Measurements from ENCODE around the gene R3HDM4.
"Not testable (repeated sequence)": the region's sequence is repeated elsewhere in the genome, so short reads cannot be mapped to it uniquely, and the experiment has no call there.

The R3HDM4 gene

DNA sequence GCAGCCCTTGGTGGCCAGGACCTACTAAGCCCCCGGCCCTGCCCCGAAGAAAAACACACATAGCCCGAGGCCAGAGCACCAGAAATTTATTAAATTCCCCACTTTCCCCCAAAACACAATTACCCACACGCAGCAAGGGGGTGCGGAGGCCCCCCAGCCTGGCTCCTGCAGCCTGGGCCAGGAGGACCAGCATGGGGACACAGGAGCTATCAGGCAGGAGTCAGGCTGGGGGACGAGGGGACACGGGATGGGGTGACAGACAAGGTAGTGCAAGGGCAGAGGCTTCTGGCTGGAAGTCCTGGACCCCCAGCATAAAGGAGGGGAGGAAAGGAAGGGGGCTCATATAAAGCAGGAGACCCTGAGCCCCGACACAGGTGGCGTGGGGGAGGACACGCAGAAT lies 16.6 kb downstream of the R3HDM4 start:
- DNase-seq (ENCODE audit: low read depth in 2 of 2): no peak

GRCh38 chr19:892894-893689 lies 19.9 kb downstream of the R3HDM4 start, which contains the start of the genes MED16 and RNU6-9:
MED16 (minus strand) TSS chr19:893187; CDS start chr19:891131, 2,056 bp downstream.
RNU6-9 (plus strand) TSS chr19:893484.
- DNase-seq (ENCODE audit: low read depth in 2 of 2): peak; percentile 77 to 78

GRCh38 chr19:892243-892893 lies 20.7 kb downstream of the R3HDM4 start:
- no peak for DNase-seq (ENCODE audit: low read depth in 2 of 2)

GRCh38 chr19:891421-892200 lies 21.4 kb downstream of the R3HDM4 start:
- DNase-seq (ENCODE audit: low read depth in 2 of 2): not testable (repeated sequence)

DNA sequence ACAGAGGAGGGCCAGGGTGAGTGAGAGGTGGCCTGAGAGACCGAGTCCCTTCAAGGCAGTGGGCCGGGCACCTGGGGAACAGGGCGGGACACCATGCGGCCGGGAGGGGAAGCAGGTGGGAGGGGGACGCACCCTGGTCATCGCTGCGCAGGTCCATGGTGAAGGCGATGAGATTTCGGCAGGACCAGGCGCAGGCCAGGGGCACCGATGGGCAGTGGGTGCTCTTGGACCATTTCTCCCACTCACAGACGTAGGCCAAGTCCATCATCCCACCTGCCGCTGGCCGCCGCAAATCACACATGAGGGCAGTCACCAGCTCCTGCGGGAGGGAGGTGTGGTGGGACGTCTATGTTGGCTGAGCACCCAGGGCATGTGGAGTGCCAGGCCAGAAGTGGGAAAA lies 22.2 kb downstream of the R3HDM4 start:
- DNase-seq (ENCODE audit: low read depth in 2 of 2): no peak

GRCh38 chr19:889662-890295 lies 23.2 kb downstream of the R3HDM4 start:
- no peak for DNase-seq (ENCODE audit: low read depth in 2 of 2)

- DNase-seq (ENCODE audit: low read depth in 2 of 2): no peak
Observed at GRCh38 chr19:888581-889385, 24.2 kb downstream of the R3HDM4 start.

DNA sequence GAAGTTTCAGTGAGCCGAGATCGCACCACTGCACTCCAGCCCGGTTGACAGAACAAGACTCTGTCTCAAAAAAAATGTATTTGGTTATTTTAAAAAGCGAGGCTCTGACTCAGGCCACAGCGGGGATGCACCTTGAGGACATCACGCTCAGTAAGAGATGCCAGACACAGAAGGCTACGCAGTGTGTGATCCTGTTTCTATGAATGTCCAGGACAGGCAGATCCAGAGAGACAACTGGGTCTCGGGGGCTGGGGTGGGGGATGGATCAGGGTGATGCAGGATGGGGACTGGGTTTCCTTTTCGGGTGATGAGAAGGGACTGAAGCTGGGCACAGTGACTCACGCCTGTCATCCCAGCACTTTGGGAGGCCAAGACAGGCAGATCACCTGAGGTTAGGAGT lies 25.4 kb downstream of the R3HDM4 start:
- no peak for DNase-seq (ENCODE audit: low read depth in 2 of 2)

GRCh38 chr19:887072-887471 lies 25.9 kb downstream of the R3HDM4 start:
- no peak for DNase-seq (ENCODE audit: low read depth in 2 of 2)

DNA sequence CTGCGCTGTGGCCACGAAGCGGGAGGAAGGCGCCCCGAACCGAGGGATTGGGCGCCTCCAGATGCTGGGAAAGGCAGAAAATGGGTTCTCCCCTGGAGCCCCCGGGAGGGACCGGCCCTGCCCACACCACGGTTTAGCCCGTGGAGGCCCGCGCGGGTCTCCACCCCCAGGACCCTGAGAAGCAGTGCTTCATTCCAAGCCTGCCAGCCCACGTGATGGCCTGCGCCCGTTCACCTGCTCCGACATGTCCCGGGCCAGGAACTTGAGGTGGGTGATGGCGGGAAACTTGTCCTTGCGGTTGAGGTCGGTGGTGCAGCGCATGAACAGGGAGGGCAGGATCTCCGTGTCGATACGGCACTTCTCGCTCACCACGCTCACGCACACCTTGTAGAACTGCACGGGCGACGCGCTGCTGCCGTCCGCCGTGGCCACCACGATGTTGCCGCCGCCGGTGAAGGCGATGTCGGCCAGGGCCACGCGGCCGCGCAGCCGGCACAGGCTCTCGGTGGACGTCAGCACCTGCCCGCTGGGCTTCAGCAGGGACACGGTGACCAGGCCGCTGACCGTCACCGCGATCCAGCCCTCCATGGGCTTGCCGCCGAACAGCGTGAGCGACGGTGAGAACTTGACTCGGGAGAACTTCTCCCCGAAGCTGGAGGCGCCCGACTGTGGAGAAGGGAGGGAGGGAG lies 27.3 kb downstream of the R3HDM4 start:
- DNase-seq (ENCODE audit: low read depth in 2 of 2): no peak

DNA sequence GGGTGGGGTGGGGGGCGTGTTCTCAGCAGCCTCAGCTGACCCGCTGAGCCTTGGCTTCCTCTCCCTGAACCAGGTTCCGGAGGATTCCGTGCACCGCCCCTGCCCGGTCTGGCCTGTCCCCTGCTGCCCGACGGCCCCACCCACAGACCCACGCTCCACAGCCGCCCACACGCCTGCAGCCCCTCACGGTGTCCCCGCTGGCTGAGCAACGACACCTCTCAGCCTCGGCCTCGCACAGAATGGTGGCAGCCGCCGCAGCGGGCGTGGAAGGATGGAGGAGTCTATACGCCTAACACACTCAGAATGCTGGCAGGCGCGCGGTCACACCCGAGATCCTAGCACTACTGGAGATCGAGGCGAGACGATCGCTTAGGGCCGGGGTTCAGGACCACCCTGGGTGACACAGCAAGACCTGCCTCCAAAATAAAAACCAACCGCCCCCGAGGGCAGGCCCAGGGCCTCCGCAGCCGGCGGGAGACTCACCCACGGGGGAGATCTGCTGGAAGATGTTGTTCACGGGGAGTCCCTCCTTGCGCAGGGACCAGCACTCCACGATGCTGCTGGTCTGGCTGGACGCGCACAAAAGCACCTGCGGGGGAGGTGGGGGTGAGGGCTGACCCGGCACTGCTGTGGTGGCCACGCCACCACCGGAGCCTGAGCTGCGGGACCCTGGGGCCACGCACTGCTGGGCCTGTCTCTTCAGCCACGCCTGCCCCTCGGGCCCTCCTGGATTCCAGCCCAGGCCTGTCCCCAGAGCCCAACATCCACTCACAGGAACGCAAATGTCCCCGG lies 28.4 kb downstream of the R3HDM4 start:
- DNase-seq (ENCODE audit: low read depth in 2 of 2): no peak

- no peak for DNase-seq (ENCODE audit: low read depth in 2 of 2)
Observed at GRCh38 chr19:883661-884211, 29.3 kb downstream of the R3HDM4 start.

DNA sequence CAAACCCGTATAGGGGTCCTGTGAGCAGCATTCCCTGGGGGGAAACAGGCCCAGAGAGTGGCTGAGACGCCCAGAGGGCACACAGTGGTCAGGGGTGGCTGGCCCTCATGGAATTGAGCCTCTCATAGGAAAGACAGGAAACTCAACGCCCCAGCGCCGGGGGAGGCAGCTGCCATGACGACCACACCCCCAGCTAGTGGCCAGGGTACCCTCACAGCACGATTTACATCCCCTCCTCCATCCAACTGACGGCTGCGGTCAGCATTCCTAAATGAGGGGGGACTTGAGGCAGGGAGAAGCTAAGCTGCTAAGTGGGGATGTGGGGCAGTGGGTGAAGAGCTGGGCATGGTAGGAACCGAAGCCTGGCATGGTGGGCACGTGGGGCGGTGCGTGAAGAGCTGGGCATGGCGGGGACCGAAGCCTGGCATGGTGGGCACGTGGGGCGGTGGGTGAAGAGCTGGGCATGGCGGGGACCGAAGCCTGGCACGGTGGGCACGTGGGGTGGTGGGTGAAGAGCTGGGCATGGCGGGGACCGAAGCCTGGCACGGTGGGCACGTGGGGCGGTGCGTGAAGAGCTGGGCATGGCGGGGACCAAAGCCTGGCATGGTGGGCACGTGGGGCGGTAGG lies 30.0 kb downstream of the R3HDM4 start:
- no peak for DNase-seq (ENCODE audit: low read depth in 2 of 2)

GRCh38 chr19:881385-882071 lies 31.5 kb downstream of the R3HDM4 start:
- no peak for DNase-seq (ENCODE audit: low read depth in 2 of 2)

- no peak for DNase-seq (ENCODE audit: low read depth in 2 of 2)
Observed at GRCh38 chr19:879711-880438, 33.1 kb downstream of the R3HDM4 start.

- DNase-seq (ENCODE audit: low read depth in 2 of 2): not testable (repeated sequence)
Observed at GRCh38 chr19:878751-879561, 34.1 kb downstream of the R3HDM4 start.
